ENCODE data around the gene PLCL2.

GRCh38 chr3:17003457-17003856 lies 118.7 kb downstream of the PLCL2 start:
- TF ChIP-seq CTCF (IDR thresholded peaks at IDR 0.05; ENCODE audit: low read depth, low read length) (no peak), EZH2phosphoT487 (IDR thresholded peaks at IDR 0.05; ENCODE audit: low read depth) (no peak)
